Endothelial cell of umbilical vein (primary cell): Measurements from ENCODE around the gene FXYD7. TPM values are rescaled to one million over a fixed set of nuclear protein-coding genes. Genes with fewer than 3 reads are reported as not detected.

Experiments used
- BruUV-seq: library from RNA; stranded (reverse); fragments of 400-500 nt; replicated peaks from 2 replicates; lab custom pipeline; 2021; lab: Mats Ljungman, UMichigan
- CTCF ChIA-PET: fragments of 300-600, 350-600 bp; sonication (Branson Sonifier 250); formaldehyde crosslinking; loops from one replicate; lab custom pipeline; 2021; ENCODE audit warnings: antibody characterized with exemption, inconsistent platforms; lab: Charles Lee
- POLR2A ChIA-PET: fragments of 300-600, 350-600 bp; sonication (Branson Sonifier 250); formaldehyde crosslinking; loops from one replicate; lab custom pipeline; 2021; ENCODE audit warnings: antibody characterized with exemption, inconsistent platforms; lab: Charles Lee
- DNase-seq: peaks from one replicate; pipeline ENCODE4 v3.0.0-alpha.2; 2011; ENCODE audit warnings: low read depth, low spot score
- FAIRE-seq: peaks from 2 replicates; lab custom pipeline; 2011; peaks lifted over from hg19 to GRCh38; lab: Jason Lieb, UNC
- H2AFZ ChIP-seq: 2 replicates; pipeline ENCODE4 v1.6.0; 2012; ENCODE audit warnings: low read depth, low read length, control low read depth, inconsistent platforms
- H3K27ac ChIP-seq: 2 replicates; pipeline ENCODE4 v1.5.1; 2011; ENCODE audit warnings: low read depth, mild to moderate bottlenecking, control low read depth, low read length, moderate library complexity; ENCODE audit not compliant: insufficient read depth
- H3K27me3 ChIP-seq, 2 experiments: 2 replicates each; pipeline versions ENCODE4 v1.6.0 to v1.6.1; 2011; ENCODE audit warnings: low read length in 2 of 2, mixed read lengths in 1 of 2; ENCODE audit not compliant: control insufficient read depth in 2 of 2, insufficient read depth in 2 of 2
- H3K36me3 ChIP-seq, 2 experiments: 2 replicates in 1 of 2; 3 replicates in 1 of 2; pipeline ENCODE4 v1.5.1; 2011; ENCODE audit warnings: low read length in 2 of 2, mild to moderate bottlenecking in 1 of 2, moderate library complexity in 1 of 2; ENCODE audit not compliant: control insufficient read depth in 2 of 2, insufficient read depth in 2 of 2; ENCODE audit errors: extremely low read depth in 1 of 2
- H3K4me1 ChIP-seq: 3 replicates; pipeline ENCODE4 v1.5.1; 2011; ENCODE audit warnings: mild to moderate bottlenecking, low read length; ENCODE audit not compliant: control insufficient read depth, insufficient read depth; ENCODE audit errors: extremely low read depth
- H3K4me2 ChIP-seq: 2 replicates; pipeline ENCODE4 v1.6.1; 2011; ENCODE audit warnings: low read length, control low read depth, mixed read lengths; ENCODE audit not compliant: insufficient read depth
- H3K4me3 ChIP-seq, 3 experiments: fragments of 200-600 bp in 1 of 3; sonication (generic), shearing (Covaris generic) in 1 of 3; replicated peaks in 1 of 3; 2 replicates each; pipeline ENCODE4 v1.5.1; 2011 to 2016; ENCODE audit warnings: control low read depth in 3 of 3, low read length in 3 of 3, mild to moderate bottlenecking in 2 of 3, inconsistent platforms in 1 of 3, low read depth in 1 of 3, moderate library complexity in 1 of 3; ENCODE audit not compliant: insufficient read depth in 1 of 3
- H3K79me2 ChIP-seq: 2 replicates; pipeline ENCODE4 v1.6.0; 2012; ENCODE audit warnings: low read length, inconsistent platforms; ENCODE audit not compliant: control insufficient read depth, insufficient read depth
- H3K9ac ChIP-seq: replicated peaks from 2 replicates; pipeline ENCODE3; 2011; ENCODE audit warnings: low read length, control low read depth; ENCODE audit not compliant: insufficient read depth; ENCODE audit errors: extremely low read depth
- H3K9me1 ChIP-seq: replicated peaks from 3 replicates; pipeline ENCODE4 v1.6.0; 2011; ENCODE audit warnings: mild to moderate bottlenecking, low read length; ENCODE audit not compliant: control insufficient read depth, insufficient read depth; ENCODE audit errors: extremely low read depth
- H3K9me3 ChIP-seq: replicated peaks from 2 replicates; pipeline ENCODE4 v1.5.1; 2012; ENCODE audit warnings: low read length, inconsistent platforms; ENCODE audit not compliant: control insufficient read depth, insufficient read depth
- H4K20me1 ChIP-seq: replicated peaks from 2 replicates; pipeline ENCODE3; 2011; ENCODE audit warnings: mild to moderate bottlenecking, low read length; ENCODE audit not compliant: control insufficient read depth, insufficient read depth; ENCODE audit errors: extremely low read depth
- EZH2 ChIP-seq: IDR thresholded peaks from 2 replicates; pipeline ENCODE4 v1.6.1; 2012; ENCODE audit warnings: borderline replicate concordance, low read depth, mild to moderate bottlenecking, moderate library complexity, low read length, inconsistent platforms; ENCODE audit not compliant: severe bottlenecking
- FOS ChIP-seq: IDR thresholded peaks from 2 replicates; pipeline ENCODE4 v1.6.1; 2011; ENCODE audit warnings: mild to moderate bottlenecking, low read length, moderate library complexity, borderline replicate concordance; ENCODE audit not compliant: insufficient read depth
- GATA2 ChIP-seq: IDR thresholded peaks from 2 replicates; pipeline ENCODE4 v1.7.0; 2011; ENCODE audit warnings: low read depth, mild to moderate bottlenecking, moderate library complexity, mixed read lengths, low read length; ENCODE audit not compliant: insufficient read length, insufficient read depth
- JUN ChIP-seq: IDR thresholded peaks from 2 replicates; pipeline ENCODE4 v1.6.1; 2011; ENCODE audit warnings: borderline replicate concordance, low read depth; ENCODE audit not compliant: insufficient read length, insufficient read depth
- MYC ChIP-seq: IDR thresholded peaks from one replicate; pipeline ENCODE4 v1.6.1; 2011; ENCODE audit warnings: mild to moderate bottlenecking, low read depth, low read length
- POLR2A ChIP-seq: IDR thresholded peaks from 2 replicates; pipeline ENCODE4 v1.6.1; 2012; ENCODE audit warnings: low read depth, mild to moderate bottlenecking, control low read depth, low read length
- POLR2AphosphoS5 ChIP-seq: IDR thresholded peaks from 2 replicates; pipeline ENCODE4 v1.6.1; 2012; ENCODE audit warnings: low read depth, mild to moderate bottlenecking, control low read depth, low read length, moderate library complexity; ENCODE audit not compliant: insufficient read depth
- dilution Hi-C: fragments of 300-500 bp; cut with MboI; formaldehyde crosslinking; loops from one replicate; pipeline ENCODE4 v1.15.0; 2019; ENCODE audit warnings: low sequenced_read_pairs; ENCODE audit not compliant: extremely low pct_ligation_motif_present
- intact Hi-C: fragments of 100-400 bp; cut with micrococcal nuclease; formaldehyde crosslinking; loops from one replicate; pipeline ENCODE4 v1.10.0; 2022
- polyA plus RNA-seq, 4 experiments: library from polyadenylated mRNA; depleted of rRNA in 3 of 4; stranded (reverse) in 3 of 4; unstranded in 1 of 4; fragments of >200 nt; gene quantifications; 2 replicates each; pipeline versions ENCODE4 v1.2.1 to v1.2.3, GENCODE V29; 2011 to 2012; ENCODE audit warnings: missing spikeins in 1 of 4
- total RNA-seq: library from RNA; stranded (reverse); gene quantifications from 2 replicates; pipeline ENCODE4 v1.2.3, GENCODE V29; 2021
- TF ChIP-seq, protein P1 (sequence below), 2 donors: IDR thresholded peaks; 1 replicate in 1 of 2; 2 replicates in 1 of 2; pipeline ENCODE4 v1.5.1; 2011; ENCODE audit warnings: low read length in 2 of 2, mild to moderate bottlenecking in 2 of 2, moderate library complexity in 2 of 2, control low read depth in 1 of 2, inconsistent platforms in 1 of 2, low read depth in 1 of 2; ENCODE audit not compliant: insufficient read depth in 1 of 2; ENCODE audit errors: extremely low read depth in 1 of 2
- TF ChIP-seq, protein P2 (sequence below): IDR thresholded peaks from 2 replicates; pipeline ENCODE4 v1.6.1; 2011; ENCODE audit not compliant: insufficient read depth, insufficient read length

The FXYD7 gene
- total and polyA plus RNA-seq, 2 donors (not counting 3 experiments of a cell fraction or from before 2014, with no cell fraction given) = not detected

GRCh38 chr19:35109395-35110112 is 33.5 kb upstream of the FXYD7 start:
- H3K4me2 ChIP-seq = no peak overlapping the region
- dilution Hi-C loops = no loop called here
- no peaks in the 10 kb centered on the region for H3K9me3 ChIP-seq
- no peak overlapping the region for H3K9ac ChIP-seq
- H3K4me1 ChIP-seq = no peaks in the 10 kb centered on the region
- no peak for DNase-seq
- H3K4me3 ChIP-seq = no peak overlapping the region
- no peaks in the 10 kb centered on the region for H3K36me3 ChIP-seq
- intact Hi-C loops = no loop called here
- no peak overlapping the region for H2AFZ ChIP-seq
- no peaks in the 10 kb centered on the region for H3K9me1 ChIP-seq
- no peak for FAIRE-seq
- BruUV-seq = no TSS peak
- ChIA-PET CTCF (interaction anchor here (0.8 to 1.0 kb wide), 2 partner anchors 32 to 34 kb away, joined by 3 read pairs; partner anchors contain the start of gene FXYD7), POLR2A (no interaction called here)
- no peak overlapping the region for H3K27ac ChIP-seq
- no peaks in the 10 kb centered on the region for H4K20me1 ChIP-seq
- H3K79me2 ChIP-seq = no peaks in the 10 kb centered on the region
- H3K27me3 ChIP-seq = no peaks in the 10 kb centered on the region
- TF ChIP-seq MYC = no peak
- TF ChIP-seq FOS = no peak
- TF ChIP-seq POLR2A = no peak
- TF ChIP-seq POLR2AphosphoS5 = no peak
- TF ChIP-seq, protein P1, sequence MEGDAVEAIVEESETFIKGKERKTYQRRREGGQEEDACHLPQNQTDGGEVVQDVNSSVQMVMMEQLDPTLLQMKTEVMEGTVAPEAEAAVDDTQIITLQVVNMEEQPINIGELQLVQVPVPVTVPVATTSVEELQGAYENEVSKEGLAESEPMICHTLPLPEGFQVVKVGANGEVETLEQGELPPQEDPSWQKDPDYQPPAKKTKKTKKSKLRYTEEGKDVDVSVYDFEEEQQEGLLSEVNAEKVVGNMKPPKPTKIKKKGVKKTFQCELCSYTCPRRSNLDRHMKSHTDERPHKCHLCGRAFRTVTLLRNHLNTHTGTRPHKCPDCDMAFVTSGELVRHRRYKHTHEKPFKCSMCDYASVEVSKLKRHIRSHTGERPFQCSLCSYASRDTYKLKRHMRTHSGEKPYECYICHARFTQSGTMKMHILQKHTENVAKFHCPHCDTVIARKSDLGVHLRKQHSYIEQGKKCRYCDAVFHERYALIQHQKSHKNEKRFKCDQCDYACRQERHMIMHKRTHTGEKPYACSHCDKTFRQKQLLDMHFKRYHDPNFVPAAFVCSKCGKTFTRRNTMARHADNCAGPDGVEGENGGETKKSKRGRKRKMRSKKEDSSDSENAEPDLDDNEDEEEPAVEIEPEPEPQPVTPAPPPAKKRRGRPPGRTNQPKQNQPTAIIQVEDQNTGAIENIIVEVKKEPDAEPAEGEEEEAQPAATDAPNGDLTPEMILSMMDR (IDR thresholded peaks at IDR 0.05; ENCODE audit: extremely low read depth in 1 of 2, insufficient read depth in 1 of 2, low read depth in 1 of 2, low read length in 2 of 2) = no peak
- TF ChIP-seq, protein P2, sequence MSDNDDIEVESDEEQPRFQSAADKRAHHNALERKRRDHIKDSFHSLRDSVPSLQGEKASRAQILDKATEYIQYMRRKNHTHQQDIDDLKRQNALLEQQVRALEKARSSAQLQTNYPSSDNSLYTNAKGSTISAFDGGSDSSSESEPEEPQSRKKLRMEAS = no peak
- TF ChIP-seq JUN = no peak
- TF ChIP-seq GATA2 = no peak
- TF ChIP-seq EZH2 = no peak
